Activated naive CD4-positive, alpha-beta T cell (primary cell): Measurements from ENCODE around the gene CUTA.
A peak's percentile ranks its signal among the peaks of the same experiment; 100 is the strongest.

Source experiments
- DNase-seq, 4 experiments: peaks; one replicate each; lab custom pipeline; 2025; lab: John Stamatoyannopoulos, UW

Gene CUTA

GRCh38 chr6:33424855-33425667 is 7.2 kb upstream of the CUTA start:
- DNase-seq: no peak

GRCh38 chr6:33423777-33424176 is 5.9 kb upstream of the CUTA start:
- no peak for DNase-seq

GRCh38 chr6:33421344-33421643 is 3.4 kb upstream of the CUTA start:
- DNase-seq: no peak

- DNase-seq: no peak
Measured at GRCh38 chr6:33420491-33421343, 2.8 kb upstream of the CUTA start.

GRCh38 chr6:33419580-33420490 is 1.9 kb upstream of the CUTA start, which contains the start of gene SYNGAP1:
TSS of gene SYNGAP1 (plus strand) at chr6:33420065. CDS start at chr6:33420265, 200 bp downstream.
- DNase-seq: peak in 2 of 4 experiments; percentile 41 to 52

GRCh38 chr6:33418690-33419291 is 884 bp upstream of the CUTA start:
- DNase-seq: no peak

- DNase-seq: no peak
Measured at GRCh38 chr6:33417128-33417902, 592 bp downstream of the CUTA start.

GRCh38 chr6:33416386-33417127 is 1.4 kb downstream of the CUTA start:
- no peak for DNase-seq

GRCh38 chr6:33415831-33416230 is 2.1 kb downstream of the CUTA start:
- no peak for DNase-seq

- no peak for DNase-seq
Measured at GRCh38 chr6:33414592-33415271, 3.2 kb downstream of the CUTA start.

GRCh38 chr6:33413241-33414120 is 4.4 kb downstream of the CUTA start:
- no peak for DNase-seq

- no peak for DNase-seq
Measured at GRCh38 chr6:33412140-33413009, 5.5 kb downstream of the CUTA start.

- DNase-seq: no peak
Measured at GRCh38 chr6:33411632-33412005, 6.3 kb downstream of the CUTA start.

- peak in 1 of 4 experiments; percentile 86 for DNase-seq
Measured at GRCh38 chr6:33410711-33411631, 6.9 kb downstream of the CUTA start, which contains the start of gene PHF1. TSS of gene PHF1 (plus strand) at chr6:33411014. CDS start at chr6:33412264, 1,250 bp downstream.

GRCh38 chr6:33410050-33410710 is 7.7 kb downstream of the CUTA start:
- peak; percentile 99 for DNase-seq
